ENCODE data around the gene ADAM22. TPM values are rescaled to one million over a fixed set of nuclear protein-coding genes. Genes with fewer than 3 reads are reported as not detected.

The ADAM22 gene
- total RNA-seq, 6 experiments from 2014 or later = 0.06 to 0.32 (median 0.10) TPM

DNA sequence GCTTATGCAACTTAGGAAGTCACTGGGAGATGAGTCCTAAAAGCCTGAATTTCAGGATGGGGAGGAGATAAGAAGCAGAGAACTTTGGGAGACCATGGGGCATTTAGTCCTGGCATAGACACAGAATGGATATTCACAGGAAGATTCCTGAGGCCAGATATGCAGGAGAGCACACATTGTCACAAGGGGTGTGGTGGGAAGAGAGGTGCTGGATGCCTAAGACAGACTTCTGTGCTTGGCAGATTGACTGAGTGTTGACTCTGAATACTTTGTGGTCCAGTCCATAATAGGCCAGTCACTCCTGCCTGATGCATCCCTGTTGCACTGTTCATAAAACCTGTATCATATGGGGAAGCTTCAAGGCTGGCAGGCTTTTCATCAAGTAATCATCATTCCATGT is 267.3 kb downstream of the ADAM22 start:
- no peak overlapping the region for H3K4me3 ChIP-seq
- ATAC-seq = no peak
- DNase-seq = no peak

DNA sequence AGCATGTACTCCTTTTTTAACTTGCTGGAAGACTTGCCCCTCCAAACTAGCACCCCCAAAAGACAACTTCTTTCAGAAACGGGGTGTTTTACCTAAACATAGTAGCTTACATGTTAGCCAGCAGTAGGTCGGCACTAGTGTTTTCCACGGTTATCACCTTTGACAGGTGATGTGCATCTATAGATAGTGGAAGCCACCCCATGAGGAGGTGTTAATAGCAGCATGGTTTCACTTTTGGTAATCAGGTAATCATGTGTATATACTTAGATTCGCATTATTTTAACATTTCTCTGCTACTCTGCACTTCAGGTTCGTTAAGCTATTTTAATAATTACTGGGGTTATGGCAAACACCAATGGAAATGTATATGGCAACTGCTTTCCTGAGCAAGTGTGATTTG is 268.2 kb downstream of the ADAM22 start:
- no peaks in the 10 kb centered on the region for H3K9me3 ChIP-seq
- WGBS (ENCODE audit: insufficient coverage, low coverage, low lambda C conversion rate, missing lambda C conversion rate) = 80% methylated on average over 5 of the region's 5 CpGs
- ATAC-seq = no peak
- intact Hi-C loops (cut with DNase I) = no loop called here
- no peak overlapping the region for H3K27ac ChIP-seq
- H3K4me1 ChIP-seq = no peaks in the 10 kb centered on the region
- TF ChIP-seq, protein P1, sequence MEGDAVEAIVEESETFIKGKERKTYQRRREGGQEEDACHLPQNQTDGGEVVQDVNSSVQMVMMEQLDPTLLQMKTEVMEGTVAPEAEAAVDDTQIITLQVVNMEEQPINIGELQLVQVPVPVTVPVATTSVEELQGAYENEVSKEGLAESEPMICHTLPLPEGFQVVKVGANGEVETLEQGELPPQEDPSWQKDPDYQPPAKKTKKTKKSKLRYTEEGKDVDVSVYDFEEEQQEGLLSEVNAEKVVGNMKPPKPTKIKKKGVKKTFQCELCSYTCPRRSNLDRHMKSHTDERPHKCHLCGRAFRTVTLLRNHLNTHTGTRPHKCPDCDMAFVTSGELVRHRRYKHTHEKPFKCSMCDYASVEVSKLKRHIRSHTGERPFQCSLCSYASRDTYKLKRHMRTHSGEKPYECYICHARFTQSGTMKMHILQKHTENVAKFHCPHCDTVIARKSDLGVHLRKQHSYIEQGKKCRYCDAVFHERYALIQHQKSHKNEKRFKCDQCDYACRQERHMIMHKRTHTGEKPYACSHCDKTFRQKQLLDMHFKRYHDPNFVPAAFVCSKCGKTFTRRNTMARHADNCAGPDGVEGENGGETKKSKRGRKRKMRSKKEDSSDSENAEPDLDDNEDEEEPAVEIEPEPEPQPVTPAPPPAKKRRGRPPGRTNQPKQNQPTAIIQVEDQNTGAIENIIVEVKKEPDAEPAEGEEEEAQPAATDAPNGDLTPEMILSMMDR (IDR thresholded peaks at IDR 0.05) = no peak
- TF ChIP-seq POLR2A (IDR thresholded peaks at IDR 0.05) = no peak
- no peak for DNase-seq
- H3K4me3 ChIP-seq = no peak overlapping the region
- H3K27me3 ChIP-seq = no peaks in the 10 kb centered on the region
- peaks cover 0 to 30% (median 7%) of the 10 kb centered on the region in 4 donors for H3K36me3 ChIP-seq

More for the DNA sequence above, 267.3 kb downstream of the ADAM22 start:
- TF ChIP-seq, protein P1 (IDR thresholded peaks at IDR 0.05) = no peak
- TF ChIP-seq POLR2A (IDR thresholded peaks at IDR 0.05) = no peak
- Histone ChIP-seq H3K27me3 (no peaks in the 10 kb centered on the region), H3K27ac (no peak overlapping the region), H3K4me1 (no peaks in the 10 kb centered on the region), H3K9me3 (no peaks in the 10 kb centered on the region), H3K36me3 (peaks cover 0 to 22% (median under 1%) of the 10 kb centered on the region in 4 donors)
- intact Hi-C loops (cut with DNase I) = no loop called here

DNA sequence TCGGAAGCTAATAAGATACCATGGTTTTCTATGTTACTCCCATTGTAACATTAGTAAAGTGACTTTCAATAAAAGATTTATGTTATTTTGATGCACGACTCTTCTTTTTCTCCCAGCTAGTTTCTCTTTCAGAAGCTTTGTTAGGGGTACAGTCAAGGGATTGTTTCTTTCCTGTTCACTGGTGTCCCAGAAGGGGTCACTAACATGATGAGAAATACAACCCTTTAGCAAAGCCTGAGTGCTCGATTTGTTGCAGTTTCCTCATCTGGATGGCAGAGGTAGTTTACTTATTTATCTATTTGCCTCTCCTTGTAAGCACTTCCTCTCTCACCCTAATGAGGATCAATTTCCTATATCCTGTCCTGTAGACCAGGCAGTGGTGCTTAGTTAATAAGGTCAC is 268.7 kb downstream of the ADAM22 start:
- ATAC-seq = no peak
- no peak for DNase-seq
- H3K4me1 ChIP-seq = no peaks in the 10 kb centered on the region
- H3K36me3 ChIP-seq = peaks cover 0 to 36% (median 10%) of the 10 kb centered on the region in 4 donors
- H3K27me3 ChIP-seq = no peaks in the 10 kb centered on the region
- intact Hi-C loops (cut with DNase I) = no loop called here
- H3K4me3 ChIP-seq = no peak overlapping the region
- H3K9me3 ChIP-seq = no peaks in the 10 kb centered on the region
- WGBS (ENCODE audit: insufficient coverage, low coverage, low lambda C conversion rate, missing lambda C conversion rate) = 86% methylated on average over 3 of the region's 3 CpGs
- no peak overlapping the region for H3K27ac ChIP-seq
- TF ChIP-seq, protein P1 (IDR thresholded peaks at IDR 0.05) = no peak
- TF ChIP-seq POLR2A (IDR thresholded peaks at IDR 0.05) = no peak

DNA sequence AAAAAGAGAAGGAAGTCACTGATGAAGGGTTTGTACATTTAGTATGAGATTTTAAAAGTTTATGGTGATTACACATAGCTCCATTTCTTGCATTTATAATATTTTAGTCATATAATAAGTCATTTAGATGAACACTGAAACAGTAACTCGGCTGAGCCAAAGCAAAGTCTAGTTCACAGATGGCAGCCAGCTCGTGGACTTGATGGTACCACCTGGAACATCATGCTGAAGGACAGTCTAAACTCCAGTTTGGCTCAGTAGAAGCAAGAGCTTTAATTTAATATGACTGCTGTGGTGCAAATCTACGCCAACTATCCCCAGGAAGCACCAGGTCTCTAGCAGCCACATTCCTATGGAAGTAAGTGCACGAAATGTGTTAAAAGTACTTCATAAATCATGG is 269.4 kb downstream of the ADAM22 start:
- no peak for ATAC-seq
- H3K9me3 ChIP-seq = no peaks in the 10 kb centered on the region
- WGBS (ENCODE audit: insufficient coverage, low coverage, low lambda C conversion rate, missing lambda C conversion rate) = 86% methylated on average over 1 of the region's 4 CpGs
- H3K4me3 ChIP-seq = no peak overlapping the region
- DNase-seq = no peak
- no peaks in the 10 kb centered on the region for H3K27me3 ChIP-seq
- intact Hi-C loops (cut with DNase I) = no loop called here
- H3K27ac ChIP-seq = no peak overlapping the region
- peaks cover 0 to 42% (median 13%) of the 10 kb centered on the region in 4 donors for H3K36me3 ChIP-seq
- TF ChIP-seq POLR2A (IDR thresholded peaks at IDR 0.05) = no peak
- TF ChIP-seq, protein P1 (IDR thresholded peaks at IDR 0.05) = no peak
- no peaks in the 10 kb centered on the region for H3K4me1 ChIP-seq

DNA sequence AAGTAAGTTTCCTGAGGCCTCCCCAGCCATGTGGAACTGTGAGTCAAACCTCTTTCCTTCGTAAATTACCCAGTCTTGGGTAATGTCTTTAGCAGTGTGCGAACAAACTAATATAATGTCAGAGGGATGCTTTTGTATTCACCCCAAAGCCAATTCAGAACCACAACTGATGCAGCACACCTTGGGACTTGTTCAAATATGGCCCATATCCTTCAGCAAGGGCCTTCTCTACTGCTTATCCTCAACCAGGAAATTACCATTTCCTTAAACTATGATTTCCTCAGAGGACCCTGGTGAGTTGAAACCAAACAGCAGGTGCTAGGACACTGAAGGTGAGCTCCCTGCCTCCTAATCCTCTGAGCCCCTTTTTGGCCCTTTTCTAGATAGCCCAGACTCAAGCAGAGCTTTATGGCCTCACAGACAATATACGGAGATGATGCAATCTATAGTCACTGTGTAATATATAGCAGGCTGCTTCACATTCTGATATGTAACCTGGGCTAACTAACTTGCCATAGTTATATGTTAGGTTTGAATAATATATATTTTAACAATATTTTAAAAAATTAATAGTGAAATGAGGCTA is 270.6 kb downstream of the ADAM22 start:
- 94% methylated on average over 3 of the region's 3 CpGs for WGBS (ENCODE audit: insufficient coverage, low coverage, low lambda C conversion rate, missing lambda C conversion rate)
- peaks cover 0 to 54% (median 16%) of the 10 kb centered on the region in 4 donors for H3K36me3 ChIP-seq
- no peaks in the 10 kb centered on the region for H3K4me1 ChIP-seq
- DNase-seq (no peak), ATAC-seq (no peak)
- H3K27ac ChIP-seq = no peak overlapping the region
- no peaks in the 10 kb centered on the region for H3K27me3 ChIP-seq
- H3K4me3 ChIP-seq = no peak overlapping the region
- TF ChIP-seq POLR2A (IDR thresholded peaks at IDR 0.05) = no peak
- TF ChIP-seq, protein P1 (IDR thresholded peaks at IDR 0.05) = no peak
- no peaks in the 10 kb centered on the region for H3K9me3 ChIP-seq
- intact Hi-C loops (cut with DNase I) = no loop called here

Measured in right lobe of liver (tissue), 6 donors.